Endothelial cell of umbilical vein (primary cell): ENCODE measurements around the gene MAGT1. TPM values are rescaled to one million over a fixed set of nuclear protein-coding genes. Genes with fewer than 3 reads are reported as not detected.

Experiments used
- BruUV-seq: library from RNA; stranded (reverse); fragments of 400-500 nt; replicated peaks from 2 replicates; lab custom pipeline; 2021; lab: Mats Ljungman, UMichigan
- CTCF ChIA-PET: fragments of 300-600, 350-600 bp; sonication (Branson Sonifier 250); formaldehyde crosslinking; loops from one replicate; lab custom pipeline; 2021; ENCODE audit warnings: antibody characterized with exemption, inconsistent platforms; lab: Charles Lee
- POLR2A ChIA-PET: fragments of 300-600, 350-600 bp; sonication (Branson Sonifier 250); formaldehyde crosslinking; loops from one replicate; lab custom pipeline; 2021; ENCODE audit warnings: antibody characterized with exemption, inconsistent platforms; lab: Charles Lee
- DNase-seq: peaks from one replicate; pipeline ENCODE4 v3.0.0-alpha.2; 2011; ENCODE audit warnings: low read depth, low spot score
- FAIRE-seq: peaks from 2 replicates; lab custom pipeline; 2011; peaks lifted over from hg19 to GRCh38; lab: Jason Lieb, UNC
- H2AFZ ChIP-seq: 2 replicates; pipeline ENCODE4 v1.6.0; 2012; ENCODE audit warnings: low read depth, low read length, control low read depth, inconsistent platforms
- H3K27ac ChIP-seq: 2 replicates; pipeline ENCODE4 v1.5.1; 2011; ENCODE audit warnings: low read depth, mild to moderate bottlenecking, control low read depth, low read length, moderate library complexity; ENCODE audit not compliant: insufficient read depth
- H3K27me3 ChIP-seq, 2 experiments: 2 replicates each; pipeline versions ENCODE4 v1.6.0 to v1.6.1; 2011; ENCODE audit warnings: low read length in 2 of 2, mixed read lengths in 1 of 2; ENCODE audit not compliant: control insufficient read depth in 2 of 2, insufficient read depth in 2 of 2
- H3K36me3 ChIP-seq, 2 experiments: 2 replicates in 1 of 2; 3 replicates in 1 of 2; pipeline ENCODE4 v1.5.1; 2011; ENCODE audit warnings: low read length in 2 of 2, mild to moderate bottlenecking in 1 of 2, moderate library complexity in 1 of 2; ENCODE audit not compliant: control insufficient read depth in 2 of 2, insufficient read depth in 2 of 2; ENCODE audit errors: extremely low read depth in 1 of 2
- H3K4me1 ChIP-seq: 3 replicates; pipeline ENCODE4 v1.5.1; 2011; ENCODE audit warnings: mild to moderate bottlenecking, low read length; ENCODE audit not compliant: control insufficient read depth, insufficient read depth; ENCODE audit errors: extremely low read depth
- H3K4me2 ChIP-seq: 2 replicates; pipeline ENCODE4 v1.6.1; 2011; ENCODE audit warnings: low read length, control low read depth, mixed read lengths; ENCODE audit not compliant: insufficient read depth
- H3K4me3 ChIP-seq, 3 experiments: fragments of 200-600 bp in 1 of 3; sonication (generic), shearing (Covaris generic) in 1 of 3; replicated peaks in 1 of 3; 2 replicates each; pipeline ENCODE4 v1.5.1; 2011 to 2016; ENCODE audit warnings: control low read depth in 3 of 3, low read length in 3 of 3, mild to moderate bottlenecking in 2 of 3, inconsistent platforms in 1 of 3, low read depth in 1 of 3, moderate library complexity in 1 of 3; ENCODE audit not compliant: insufficient read depth in 1 of 3
- H3K79me2 ChIP-seq: 2 replicates; pipeline ENCODE4 v1.6.0; 2012; ENCODE audit warnings: low read length, inconsistent platforms; ENCODE audit not compliant: control insufficient read depth, insufficient read depth
- H3K9ac ChIP-seq: replicated peaks from 2 replicates; pipeline ENCODE3; 2011; ENCODE audit warnings: low read length, control low read depth; ENCODE audit not compliant: insufficient read depth; ENCODE audit errors: extremely low read depth
- H3K9me1 ChIP-seq: replicated peaks from 3 replicates; pipeline ENCODE4 v1.6.0; 2011; ENCODE audit warnings: mild to moderate bottlenecking, low read length; ENCODE audit not compliant: control insufficient read depth, insufficient read depth; ENCODE audit errors: extremely low read depth
- H3K9me3 ChIP-seq: replicated peaks from 2 replicates; pipeline ENCODE4 v1.5.1; 2012; ENCODE audit warnings: low read length, inconsistent platforms; ENCODE audit not compliant: control insufficient read depth, insufficient read depth
- H4K20me1 ChIP-seq: replicated peaks from 2 replicates; pipeline ENCODE3; 2011; ENCODE audit warnings: mild to moderate bottlenecking, low read length; ENCODE audit not compliant: control insufficient read depth, insufficient read depth; ENCODE audit errors: extremely low read depth
- EZH2 ChIP-seq: IDR thresholded peaks from 2 replicates; pipeline ENCODE4 v1.6.1; 2012; ENCODE audit warnings: borderline replicate concordance, low read depth, mild to moderate bottlenecking, moderate library complexity, low read length, inconsistent platforms; ENCODE audit not compliant: severe bottlenecking
- FOS ChIP-seq: IDR thresholded peaks from 2 replicates; pipeline ENCODE4 v1.6.1; 2011; ENCODE audit warnings: mild to moderate bottlenecking, low read length, moderate library complexity, borderline replicate concordance; ENCODE audit not compliant: insufficient read depth
- GATA2 ChIP-seq: IDR thresholded peaks from 2 replicates; pipeline ENCODE4 v1.7.0; 2011; ENCODE audit warnings: low read depth, mild to moderate bottlenecking, moderate library complexity, mixed read lengths, low read length; ENCODE audit not compliant: insufficient read length, insufficient read depth
- JUN ChIP-seq: IDR thresholded peaks from 2 replicates; pipeline ENCODE4 v1.6.1; 2011; ENCODE audit warnings: borderline replicate concordance, low read depth; ENCODE audit not compliant: insufficient read length, insufficient read depth
- MAX ChIP-seq: IDR thresholded peaks from 2 replicates; pipeline ENCODE4 v1.6.1; 2011; ENCODE audit not compliant: insufficient read depth, insufficient read length
- MYC ChIP-seq: IDR thresholded peaks from one replicate; pipeline ENCODE4 v1.6.1; 2011; ENCODE audit warnings: mild to moderate bottlenecking, low read depth, low read length
- POLR2A ChIP-seq: IDR thresholded peaks from 2 replicates; pipeline ENCODE4 v1.6.1; 2012; ENCODE audit warnings: low read depth, mild to moderate bottlenecking, control low read depth, low read length
- POLR2AphosphoS5 ChIP-seq: IDR thresholded peaks from 2 replicates; pipeline ENCODE4 v1.6.1; 2012; ENCODE audit warnings: low read depth, mild to moderate bottlenecking, control low read depth, low read length, moderate library complexity; ENCODE audit not compliant: insufficient read depth
- dilution Hi-C: fragments of 300-500 bp; cut with MboI; formaldehyde crosslinking; loops from one replicate; pipeline ENCODE4 v1.15.0; 2019; ENCODE audit warnings: low sequenced_read_pairs; ENCODE audit not compliant: extremely low pct_ligation_motif_present
- intact Hi-C: fragments of 100-400 bp; cut with micrococcal nuclease; formaldehyde crosslinking; loops from one replicate; pipeline ENCODE4 v1.10.0; 2022
- polyA plus RNA-seq, 4 experiments: library from polyadenylated mRNA; depleted of rRNA in 3 of 4; stranded (reverse) in 3 of 4; unstranded in 1 of 4; fragments of >200 nt; gene quantifications; 2 replicates each; pipeline versions ENCODE4 v1.2.1 to v1.2.3, GENCODE V29; 2011 to 2012; ENCODE audit warnings: missing spikeins in 1 of 4
- total RNA-seq: library from RNA; stranded (reverse); gene quantifications from 2 replicates; pipeline ENCODE4 v1.2.3, GENCODE V29; 2021
- TF ChIP-seq, protein P1 (sequence below), 2 donors: IDR thresholded peaks; 1 replicate in 1 of 2; 2 replicates in 1 of 2; pipeline ENCODE4 v1.5.1; 2011; ENCODE audit warnings: low read length in 2 of 2, mild to moderate bottlenecking in 2 of 2, moderate library complexity in 2 of 2, control low read depth in 1 of 2, inconsistent platforms in 1 of 2, low read depth in 1 of 2; ENCODE audit not compliant: insufficient read depth in 1 of 2; ENCODE audit errors: extremely low read depth in 1 of 2

MAGT1 gene
- total and polyA plus RNA-seq, 2 donors (not counting 3 experiments of a cell fraction or from before 2014, with no cell fraction given), result 36.3 to 66.9 TPM

GRCh38 chrX:77793946-77794345, 101.3 kb downstream of the MAGT1 start:
- dilution Hi-C loops, result no loop called here
- TF ChIP-seq, protein P1, sequence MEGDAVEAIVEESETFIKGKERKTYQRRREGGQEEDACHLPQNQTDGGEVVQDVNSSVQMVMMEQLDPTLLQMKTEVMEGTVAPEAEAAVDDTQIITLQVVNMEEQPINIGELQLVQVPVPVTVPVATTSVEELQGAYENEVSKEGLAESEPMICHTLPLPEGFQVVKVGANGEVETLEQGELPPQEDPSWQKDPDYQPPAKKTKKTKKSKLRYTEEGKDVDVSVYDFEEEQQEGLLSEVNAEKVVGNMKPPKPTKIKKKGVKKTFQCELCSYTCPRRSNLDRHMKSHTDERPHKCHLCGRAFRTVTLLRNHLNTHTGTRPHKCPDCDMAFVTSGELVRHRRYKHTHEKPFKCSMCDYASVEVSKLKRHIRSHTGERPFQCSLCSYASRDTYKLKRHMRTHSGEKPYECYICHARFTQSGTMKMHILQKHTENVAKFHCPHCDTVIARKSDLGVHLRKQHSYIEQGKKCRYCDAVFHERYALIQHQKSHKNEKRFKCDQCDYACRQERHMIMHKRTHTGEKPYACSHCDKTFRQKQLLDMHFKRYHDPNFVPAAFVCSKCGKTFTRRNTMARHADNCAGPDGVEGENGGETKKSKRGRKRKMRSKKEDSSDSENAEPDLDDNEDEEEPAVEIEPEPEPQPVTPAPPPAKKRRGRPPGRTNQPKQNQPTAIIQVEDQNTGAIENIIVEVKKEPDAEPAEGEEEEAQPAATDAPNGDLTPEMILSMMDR (IDR thresholded peaks at IDR 0.05; ENCODE audit: extremely low read depth in 1 of 2, insufficient read depth in 1 of 2, low read depth in 1 of 2, low read length in 2 of 2), result no peak
- TF ChIP-seq FOS (no peak), MAX (no peak), JUN (no peak), POLR2AphosphoS5 (no peak), MYC (no peak), GATA2 (no peak), POLR2A (no peak), EZH2 (no peak)
- Histone ChIP-seq H3K27me3 (no peaks in the 10 kb centered on the region), H3K36me3 (no peaks in the 10 kb centered on the region), H4K20me1 (no peaks in the 10 kb centered on the region), H3K9me3 (no peaks in the 10 kb centered on the region), H3K4me2 (no peak overlapping the region), H3K9me1 (no peaks in the 10 kb centered on the region), H3K4me1 (no peaks in the 10 kb centered on the region), H3K4me3 (no peak overlapping the region), H3K9ac (no peak overlapping the region), H3K27ac (no peak overlapping the region), H2AFZ (no peak overlapping the region), H3K79me2 (no peaks in the 10 kb centered on the region)
- ChIA-PET CTCF (no interaction called here), POLR2A (no interaction called here)
- FAIRE-seq (no peak), DNase-seq (no peak)
- intact Hi-C loops, result no loop called here
- BruUV-seq, result no TSS peak
